ENCODE results near the gene SPON1. TPM values are rescaled to one million over a fixed set of nuclear protein-coding genes. Genes with fewer than 3 reads are reported as not detected.

SPON1 gene
- total RNA-seq, 2 experiments from 2014 or later: 2.1 to 2.2 TPM

GRCh38 chr11:13926981-13927380, 35.5 kb upstream of the SPON1 start:
- POLR2A ChIA-PET: interaction anchor here (1.4 to 4.7 kb wide), 2 partner anchors 13 to 40 kb away, joined by 4 to 44 read pairs; no protein-coding TSS in a partner anchor

DNA sequence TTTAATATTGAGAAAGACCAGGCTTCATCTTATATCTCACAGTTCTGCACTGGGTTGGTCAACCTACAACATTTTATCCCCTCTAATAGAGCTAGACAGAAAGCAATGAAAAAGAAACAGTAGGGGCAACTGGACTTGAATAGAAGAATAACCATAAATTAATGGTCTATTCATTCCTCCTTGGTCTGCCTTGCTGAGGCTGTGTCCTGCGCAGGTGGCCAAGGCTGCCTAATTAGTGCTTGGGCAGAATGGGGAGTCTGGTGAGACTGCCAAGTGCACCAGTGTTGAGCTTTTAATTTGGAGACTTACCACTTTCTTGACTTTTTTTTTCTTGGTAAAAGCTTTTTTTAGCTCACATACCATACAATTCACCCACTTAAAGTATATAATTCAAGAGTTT, 35.0 kb upstream of the SPON1 start:
- Histone ChIP-seq H3K27me3 (ENCODE audit: control insufficient read depth in 1 of 2, insufficient read depth in 2 of 2, low read length in 2 of 2) (no peaks in the 10 kb centered on the region), H3K36me3 (ENCODE audit: insufficient read depth, low read length) (no peaks in the 10 kb centered on the region), H3K9me3 (ENCODE audit: control insufficient read depth in 1 of 2, insufficient read depth in 1 of 2, low read length in 2 of 2) (no peaks in the 10 kb centered on the region), H3K4me1 (ENCODE audit: insufficient read depth, low read length) (peaks cover 44% of the 10 kb centered on the region), H3K27ac (ENCODE audit: low read depth in 1 of 2, low read length in 2 of 2) (no peak overlapping the region), H3K4me3 (ENCODE audit: low read length) (no peak overlapping the region)
- H3K36me3 Mint-ChIP-seq (ENCODE audit: low read depth): no peaks in the 10 kb centered on the region
- H3K4me1 Mint-ChIP-seq (ENCODE audit: low read depth): peaks cover 48% of the 10 kb centered on the region
- no peaks in the 10 kb centered on the region for H3K27me3 Mint-ChIP-seq
- H3K9me3 Mint-ChIP-seq: peaks cover 2% of the 10 kb centered on the region
- ChIA-PET CTCF (no interaction called here), POLR2A (interaction anchor here (4.7 kb wide), 1 partner anchor 12 kb away, joined by 44 read pairs; no protein-coding TSS in a partner anchor)
- DNase-seq (no peak), ATAC-seq (ENCODE audit: poor library complexity) (no peak)
- intact Hi-C loops (cut with DNase I, micrococcal nuclease): no loop called here
- no peak overlapping the region for H3K4me3 Mint-ChIP-seq
- TF ChIP-seq, protein P1, sequence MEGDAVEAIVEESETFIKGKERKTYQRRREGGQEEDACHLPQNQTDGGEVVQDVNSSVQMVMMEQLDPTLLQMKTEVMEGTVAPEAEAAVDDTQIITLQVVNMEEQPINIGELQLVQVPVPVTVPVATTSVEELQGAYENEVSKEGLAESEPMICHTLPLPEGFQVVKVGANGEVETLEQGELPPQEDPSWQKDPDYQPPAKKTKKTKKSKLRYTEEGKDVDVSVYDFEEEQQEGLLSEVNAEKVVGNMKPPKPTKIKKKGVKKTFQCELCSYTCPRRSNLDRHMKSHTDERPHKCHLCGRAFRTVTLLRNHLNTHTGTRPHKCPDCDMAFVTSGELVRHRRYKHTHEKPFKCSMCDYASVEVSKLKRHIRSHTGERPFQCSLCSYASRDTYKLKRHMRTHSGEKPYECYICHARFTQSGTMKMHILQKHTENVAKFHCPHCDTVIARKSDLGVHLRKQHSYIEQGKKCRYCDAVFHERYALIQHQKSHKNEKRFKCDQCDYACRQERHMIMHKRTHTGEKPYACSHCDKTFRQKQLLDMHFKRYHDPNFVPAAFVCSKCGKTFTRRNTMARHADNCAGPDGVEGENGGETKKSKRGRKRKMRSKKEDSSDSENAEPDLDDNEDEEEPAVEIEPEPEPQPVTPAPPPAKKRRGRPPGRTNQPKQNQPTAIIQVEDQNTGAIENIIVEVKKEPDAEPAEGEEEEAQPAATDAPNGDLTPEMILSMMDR (IDR thresholded peaks at IDR 0.05): no peak
- no peak overlapping the region for H3K27ac Mint-ChIP-seq

More at GRCh38 chr11:13926981-13927380, 35.5 kb upstream of the SPON1 start:
- Mint-ChIP-seq H3K4me1 (ENCODE audit: low read depth) (peaks cover 52% of the 10 kb centered on the region), H3K9me3 (peaks cover 2% of the 10 kb centered on the region), H3K27ac (no peak overlapping the region), H3K36me3 (ENCODE audit: low read depth) (no peaks in the 10 kb centered on the region), H3K27me3 (no peaks in the 10 kb centered on the region), H3K4me3 (no peak overlapping the region)
- ATAC-seq (ENCODE audit: poor library complexity): no peak
- TF ChIP-seq, protein P1 (IDR thresholded peaks at IDR 0.05): no peak
- intact Hi-C loops (cut with DNase I, micrococcal nuclease): no loop called here
- H3K4me3 ChIP-seq (ENCODE audit: low read length): no peak overlapping the region
- H3K27me3 ChIP-seq (ENCODE audit: control insufficient read depth in 1 of 2, insufficient read depth in 2 of 2, low read length in 2 of 2): no peaks in the 10 kb centered on the region
- H3K36me3 ChIP-seq (ENCODE audit: insufficient read depth, low read length): no peaks in the 10 kb centered on the region
- no peaks in the 10 kb centered on the region for H3K9me3 ChIP-seq (ENCODE audit: control insufficient read depth in 1 of 2, insufficient read depth in 1 of 2, low read length in 2 of 2)
- H3K27ac ChIP-seq (ENCODE audit: low read depth in 1 of 2, low read length in 2 of 2): no peak overlapping the region
- CTCF ChIA-PET: no interaction called here
- H3K4me1 ChIP-seq (ENCODE audit: insufficient read depth, low read length): peaks cover 45% of the 10 kb centered on the region
- no peak for DNase-seq

DNA sequence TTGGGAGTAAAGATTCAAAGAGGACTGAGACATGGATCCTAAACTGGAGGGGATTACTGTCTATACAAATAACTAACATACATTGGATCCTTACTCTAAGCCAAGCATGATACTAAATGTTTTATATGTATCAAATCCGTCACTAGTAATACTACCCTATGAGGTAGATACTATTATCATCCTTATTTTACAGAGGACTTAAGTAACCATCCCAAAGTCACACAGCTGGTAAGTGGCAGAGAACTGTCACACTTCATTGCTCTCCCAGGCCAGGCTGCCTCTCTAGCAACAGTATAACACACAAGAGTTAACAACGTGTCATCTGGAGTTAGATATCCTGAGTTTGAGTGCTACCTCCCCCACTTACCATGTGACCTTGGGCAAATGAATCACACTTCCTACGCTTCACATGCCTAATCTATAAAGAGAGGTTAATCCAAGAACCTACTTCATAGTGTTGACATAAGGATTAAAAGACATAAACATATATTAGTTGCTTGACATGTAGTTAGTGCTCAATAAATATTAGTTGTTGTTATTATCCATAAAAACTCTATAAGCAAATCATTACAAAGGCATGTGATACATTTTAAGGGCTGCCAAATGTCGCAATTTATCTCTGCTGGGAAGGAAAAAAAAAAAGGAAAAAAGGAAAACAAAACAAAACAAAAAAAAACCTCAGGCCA, 33.8 kb upstream of the SPON1 start:
- intact Hi-C loops (cut with DNase I, micrococcal nuclease): no loop called here
- H3K4me3 Mint-ChIP-seq: no peak overlapping the region
- H3K9me3 Mint-ChIP-seq: peaks cover 2% of the 10 kb centered on the region
- no peak overlapping the region for H3K27ac Mint-ChIP-seq
- CTCF ChIA-PET: no interaction called here
- Histone ChIP-seq H3K36me3 (ENCODE audit: insufficient read depth, low read length) (no peaks in the 10 kb centered on the region), H3K4me3 (ENCODE audit: low read length) (no peak overlapping the region), H3K27ac (ENCODE audit: low read depth in 1 of 2, low read length in 2 of 2) (no peak overlapping the region), H3K27me3 (ENCODE audit: control insufficient read depth in 1 of 2, insufficient read depth in 2 of 2, low read length in 2 of 2) (no peaks in the 10 kb centered on the region), H3K4me1 (ENCODE audit: insufficient read depth, low read length) (peaks cover 31% of the 10 kb centered on the region), H3K9me3 (ENCODE audit: control insufficient read depth in 1 of 2, insufficient read depth in 1 of 2, low read length in 2 of 2) (no peaks in the 10 kb centered on the region)
- ATAC-seq (ENCODE audit: poor library complexity) (no peak), DNase-seq (peak in 1 of 14 experiments; percentile 25)
- no peaks in the 10 kb centered on the region for H3K36me3 Mint-ChIP-seq (ENCODE audit: low read depth)
- TF ChIP-seq, protein P1 (IDR thresholded peaks at IDR 0.05): no peak
- peaks cover 36% of the 10 kb centered on the region for H3K4me1 Mint-ChIP-seq (ENCODE audit: low read depth)
- no peaks in the 10 kb centered on the region for H3K27me3 Mint-ChIP-seq
- POLR2A ChIA-PET: no interaction called here
